ENCODE results near the gene ATP8B4.

The ATP8B4 gene

DNA sequence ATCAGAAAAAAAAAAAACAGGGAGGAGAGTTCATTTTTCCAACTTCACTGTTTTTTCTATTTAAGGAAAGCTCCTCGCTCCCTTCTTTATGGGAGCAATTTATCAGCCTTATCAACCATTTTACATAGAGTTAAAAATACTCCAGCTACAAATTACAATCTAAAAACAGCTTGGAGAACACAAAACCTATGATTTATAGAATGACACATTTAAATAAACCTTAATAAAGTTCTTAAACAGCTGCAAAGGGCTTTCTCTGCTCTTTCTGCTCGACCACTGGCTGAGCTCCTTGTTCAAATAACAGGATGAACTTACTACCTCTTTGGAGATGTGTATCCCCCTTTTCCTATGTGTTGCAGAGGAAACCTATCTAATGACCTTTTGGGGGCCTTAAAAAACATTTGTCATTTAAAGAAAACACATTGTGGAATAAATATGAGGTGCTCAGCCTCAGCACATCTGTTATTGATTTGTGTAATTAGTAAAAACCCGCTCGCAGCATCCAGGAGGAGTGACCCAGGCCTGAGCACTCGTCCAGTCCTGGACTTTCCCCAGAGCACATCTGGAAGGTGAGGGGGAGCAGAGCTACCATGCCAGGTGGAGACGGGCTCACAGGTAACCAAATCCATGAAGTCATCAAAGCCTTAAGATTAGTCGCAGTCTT lies 231.2 kb downstream of the ATP8B4 start:
- TF ChIP-seq, protein P1, sequence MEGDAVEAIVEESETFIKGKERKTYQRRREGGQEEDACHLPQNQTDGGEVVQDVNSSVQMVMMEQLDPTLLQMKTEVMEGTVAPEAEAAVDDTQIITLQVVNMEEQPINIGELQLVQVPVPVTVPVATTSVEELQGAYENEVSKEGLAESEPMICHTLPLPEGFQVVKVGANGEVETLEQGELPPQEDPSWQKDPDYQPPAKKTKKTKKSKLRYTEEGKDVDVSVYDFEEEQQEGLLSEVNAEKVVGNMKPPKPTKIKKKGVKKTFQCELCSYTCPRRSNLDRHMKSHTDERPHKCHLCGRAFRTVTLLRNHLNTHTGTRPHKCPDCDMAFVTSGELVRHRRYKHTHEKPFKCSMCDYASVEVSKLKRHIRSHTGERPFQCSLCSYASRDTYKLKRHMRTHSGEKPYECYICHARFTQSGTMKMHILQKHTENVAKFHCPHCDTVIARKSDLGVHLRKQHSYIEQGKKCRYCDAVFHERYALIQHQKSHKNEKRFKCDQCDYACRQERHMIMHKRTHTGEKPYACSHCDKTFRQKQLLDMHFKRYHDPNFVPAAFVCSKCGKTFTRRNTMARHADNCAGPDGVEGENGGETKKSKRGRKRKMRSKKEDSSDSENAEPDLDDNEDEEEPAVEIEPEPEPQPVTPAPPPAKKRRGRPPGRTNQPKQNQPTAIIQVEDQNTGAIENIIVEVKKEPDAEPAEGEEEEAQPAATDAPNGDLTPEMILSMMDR (IDR thresholded peaks at IDR 0.05; ENCODE audit: insufficient read depth, low read depth, low read length, missing control alignments), result no peak
- no peak for DNase-seq (ENCODE audit: low read depth)
- H3K4me3 ChIP-seq (ENCODE audit: low read depth, low read length), result no peak overlapping the region

DNA sequence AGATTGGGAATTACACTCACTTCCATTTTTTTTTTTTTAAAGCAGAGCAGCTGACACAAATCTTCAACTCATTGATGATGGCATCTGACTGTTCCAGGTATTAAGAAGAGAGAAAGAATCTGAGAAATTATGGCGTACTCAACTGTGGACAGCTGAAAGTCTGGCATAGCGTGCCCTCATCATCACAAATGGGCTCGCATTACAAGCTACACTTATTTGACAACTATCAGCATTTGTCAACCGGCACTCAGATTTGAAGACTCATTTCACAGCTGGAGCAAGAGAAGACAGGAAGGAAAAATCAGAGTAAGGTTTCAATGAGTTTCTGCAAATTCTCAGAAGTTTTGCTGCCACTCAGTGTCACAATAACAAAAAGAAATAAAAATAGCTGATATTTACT lies 235.9 kb downstream of the ATP8B4 start:
- TF ChIP-seq, protein P1 (IDR thresholded peaks at IDR 0.05; ENCODE audit: insufficient read depth, low read depth, low read length, missing control alignments), result no peak
- H3K4me3 ChIP-seq (ENCODE audit: low read depth, low read length), result no peak overlapping the region
- no peak for DNase-seq (ENCODE audit: low read depth)

DNA sequence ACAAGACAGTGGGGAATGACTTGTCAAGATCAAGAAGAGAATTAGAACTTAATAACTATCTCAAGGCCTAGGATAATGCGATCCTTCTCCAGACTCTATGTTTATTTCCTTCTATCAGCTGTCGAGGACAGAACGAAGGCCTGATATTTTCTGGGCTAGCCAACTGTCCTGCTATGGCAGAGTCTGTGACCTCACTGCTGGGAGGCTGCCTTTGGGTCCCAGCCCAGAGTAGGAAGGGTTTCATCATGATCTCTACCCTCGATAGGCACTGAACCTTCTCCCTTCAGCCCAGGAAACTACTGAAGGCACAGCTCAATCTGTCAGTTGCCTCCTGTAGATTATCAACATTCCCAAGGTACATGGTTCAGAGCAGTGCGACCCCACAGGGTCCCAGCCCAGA lies 237.2 kb downstream of the ATP8B4 start:
- TF ChIP-seq, protein P1 (IDR thresholded peaks at IDR 0.05; ENCODE audit: insufficient read depth, low read depth, low read length, missing control alignments), result no peak
- H3K4me3 ChIP-seq (ENCODE audit: low read depth, low read length), result no peak overlapping the region
- no peak for DNase-seq (ENCODE audit: low read depth)

DNA sequence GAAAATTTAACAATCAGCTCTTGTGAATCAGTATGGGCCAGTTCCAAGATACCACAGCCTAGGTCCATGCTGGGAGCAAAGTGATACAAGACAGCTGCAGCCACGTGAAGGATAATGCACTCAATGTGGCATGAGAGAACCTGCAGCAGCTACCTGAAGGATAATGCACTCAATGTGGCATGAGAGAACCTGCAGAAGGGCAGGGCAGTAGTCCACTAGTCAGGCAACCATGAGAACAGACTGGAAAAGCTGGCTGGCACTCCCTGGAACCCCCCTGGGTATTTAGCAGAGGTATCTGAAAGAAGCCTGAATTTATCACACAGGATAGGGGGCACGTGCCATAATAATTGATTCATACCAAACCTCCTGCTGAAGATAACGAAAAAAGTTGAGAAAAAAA lies 237.6 kb downstream of the ATP8B4 start:
- no peak for DNase-seq (ENCODE audit: low read depth)
- H3K4me3 ChIP-seq (ENCODE audit: low read depth, low read length), result no peak overlapping the region
- TF ChIP-seq, protein P1 (IDR thresholded peaks at IDR 0.05; ENCODE audit: insufficient read depth, low read depth, low read length, missing control alignments), result no peak

DNA sequence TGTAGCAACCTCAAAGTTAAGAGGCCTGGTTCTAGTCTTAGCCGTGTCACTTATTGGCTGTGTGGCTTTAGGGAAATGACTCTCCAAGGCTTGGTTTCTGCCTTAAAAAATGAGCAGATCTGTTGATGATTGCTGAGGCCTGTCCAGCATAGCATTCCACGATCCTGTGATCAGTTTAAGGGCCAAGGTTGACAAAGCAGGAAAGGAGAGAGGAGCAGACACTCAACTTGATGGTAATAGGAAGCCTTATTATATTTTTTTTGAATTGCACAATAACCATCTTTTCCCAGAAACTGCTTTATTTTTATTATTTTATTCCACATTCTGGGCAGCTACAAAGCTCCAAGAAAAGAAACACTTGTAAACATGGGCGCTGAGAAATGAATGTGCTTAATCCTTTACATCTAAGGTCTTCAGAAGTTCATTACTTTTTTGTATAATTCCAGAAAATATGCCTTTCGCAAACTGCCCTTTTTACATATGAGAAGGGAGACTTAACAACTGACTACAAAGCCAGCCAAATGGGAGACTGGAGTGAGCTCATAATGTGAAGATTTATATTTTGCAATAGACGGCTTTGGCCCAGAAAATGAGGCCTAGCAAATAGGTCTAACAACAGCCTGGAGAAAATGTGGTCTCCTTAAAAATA lies 241.0 kb downstream of the ATP8B4 start:
- TF ChIP-seq, protein P1 (IDR thresholded peaks at IDR 0.05; ENCODE audit: insufficient read depth, low read depth, low read length, missing control alignments), result no peak
- H3K4me3 ChIP-seq (ENCODE audit: low read depth, low read length), result no peak overlapping the region
- no peak for DNase-seq (ENCODE audit: low read depth)

DNA sequence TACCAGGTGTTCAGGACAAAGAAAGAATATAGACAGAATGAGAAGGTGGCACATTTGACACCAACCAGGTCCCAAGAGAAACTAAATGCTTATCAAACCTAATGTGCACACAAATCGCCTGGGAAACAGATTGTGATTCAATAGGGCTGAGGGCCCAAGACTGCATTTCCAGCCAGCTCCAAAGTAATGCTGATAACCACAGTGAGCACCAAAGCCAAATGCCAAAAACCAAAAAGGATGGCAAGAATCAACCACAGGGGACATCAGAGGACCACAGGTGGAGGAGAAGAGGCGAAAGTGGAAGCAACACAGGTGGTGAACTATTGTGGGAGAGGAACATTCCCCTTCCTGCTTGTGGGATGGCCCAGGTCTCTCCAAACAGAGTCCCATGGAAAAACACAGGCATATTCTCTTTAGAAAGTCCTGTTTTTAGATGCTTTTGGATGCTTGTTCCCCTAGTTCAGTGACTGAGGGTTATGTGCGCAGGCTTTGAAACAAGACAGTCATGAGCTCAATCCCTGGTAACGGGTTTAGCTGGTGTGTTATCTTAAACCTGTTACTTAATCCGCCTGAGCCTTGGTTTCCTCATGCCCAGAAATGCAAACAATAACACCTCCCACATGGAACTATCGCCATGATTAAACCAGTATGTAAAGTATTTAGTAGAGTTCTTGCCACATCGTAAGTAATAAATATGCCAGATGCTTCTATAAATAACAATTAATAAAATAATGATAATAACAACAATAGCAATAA lies 241.7 kb downstream of the ATP8B4 start:
- TF ChIP-seq, protein P1 (IDR thresholded peaks at IDR 0.05; ENCODE audit: insufficient read depth, low read depth, low read length, missing control alignments), result no peak
- no peak for DNase-seq (ENCODE audit: low read depth)
- no peak overlapping the region for H3K4me3 ChIP-seq (ENCODE audit: low read depth, low read length)
